ENCODE results near the gene ASCL1. TPM values are rescaled to one million over a fixed set of nuclear protein-coding genes. Genes with fewer than 3 reads are reported as not detected.

The ASCL1 gene
- total RNA-seq, 2 donors from 2014 or later = not detected

- Histone ChIP-seq H3K27ac (no peak overlapping the region), H3K4me3 (no peak overlapping the region), H3K4me1 (peaks cover 0 to 41% of the 10 kb centered on the region in 2 donors), H3K9me3 (peaks cover 0 to 16% of the 10 kb centered on the region in 2 donors), H3K27me3 (peaks cover 11 to 44% of the 10 kb centered on the region in 2 donors), H3K36me3 (no peaks in the 10 kb centered on the region)
- DNase-seq (ENCODE audit: low spot score) = no peak
- TF ChIP-seq CTCF (IDR thresholded peaks at IDR 0.05) = no peak
Observed at GRCh38 chr12:102959391-102959790, 1.9 kb downstream of the ASCL1 start.

GRCh38 chr12:102960766-102961465 is 3.4 kb downstream of the ASCL1 start:
- no peak for DNase-seq (ENCODE audit: low spot score)
- no peak overlapping the region for H3K27ac ChIP-seq
- H3K27me3 ChIP-seq = peaks cover 11 to 36% of the 10 kb centered on the region in 2 donors
- no peak for TF ChIP-seq CTCF (IDR thresholded peaks at IDR 0.05)
- no peak overlapping the region for H3K4me3 ChIP-seq
- H3K36me3 ChIP-seq = no peaks in the 10 kb centered on the region
- H3K4me1 ChIP-seq = peaks cover 0 to 40% of the 10 kb centered on the region in 2 donors
- H3K9me3 ChIP-seq = peaks cover 0 to 18% of the 10 kb centered on the region in 2 donors

- DNase-seq (ENCODE audit: low spot score) = no peak
- peaks cover 11 to 31% of the 10 kb centered on the region in 2 donors for H3K27me3 ChIP-seq
- TF ChIP-seq CTCF (IDR thresholded peaks at IDR 0.05) = no peak
- H3K4me3 ChIP-seq = no peak overlapping the region
- no peaks in the 10 kb centered on the region for H3K36me3 ChIP-seq
- no peak overlapping the region for H3K27ac ChIP-seq
- peaks cover 0 to 18% of the 10 kb centered on the region in 2 donors for H3K9me3 ChIP-seq
- peaks cover 0 to 35% of the 10 kb centered on the region in 2 donors for H3K4me1 ChIP-seq
Observed at GRCh38 chr12:102961466-102961855, 4.0 kb downstream of the ASCL1 start.

- peaks cover 11 to 27% of the 10 kb centered on the region in 2 donors for H3K27me3 ChIP-seq
- H3K4me1 ChIP-seq = peaks cover 0 to 24% of the 10 kb centered on the region in 2 donors
- H3K9me3 ChIP-seq = peaks cover 0 to 18% of the 10 kb centered on the region in 2 donors
- no peak overlapping the region for H3K4me3 ChIP-seq
- TF ChIP-seq CTCF (IDR thresholded peaks at IDR 0.05) = no peak
- no peaks in the 10 kb centered on the region for H3K36me3 ChIP-seq
- no peak overlapping the region for H3K27ac ChIP-seq
- DNase-seq (ENCODE audit: low spot score) = no peak
Observed at GRCh38 chr12:102962532-102962931, 5.1 kb downstream of the ASCL1 start.

GRCh38 chr12:102962986-102963385 is 5.5 kb downstream of the ASCL1 start:
- Histone ChIP-seq H3K4me3 (no peak overlapping the region), H3K27ac (no peak overlapping the region), H3K9me3 (peaks cover 0 to 18% of the 10 kb centered on the region in 2 donors), H3K4me1 (peaks cover 0 to 20% of the 10 kb centered on the region in 2 donors), H3K36me3 (no peaks in the 10 kb centered on the region), H3K27me3 (peaks cover 9 to 27% of the 10 kb centered on the region in 2 donors)
- no peak for TF ChIP-seq CTCF (IDR thresholded peaks at IDR 0.05)
- DNase-seq (ENCODE audit: low spot score) = no peak

Data from right atrium auricular region (tissue), 2 donors.